ENCODE results near the gene SOX10.

SOX10 gene

GRCh38 chr22:37929390-37929789 is 55.0 kb downstream of the SOX10 start:
- DNase-seq: no peak

- DNase-seq: no peak
These were observed 56.8 kb downstream of the SOX10 start for GRCh38 chr22:37927637-37927936.

GRCh38 chr22:37926771-37927636 is 57.4 kb downstream of the SOX10 start:
- no peak for DNase-seq

GRCh38 chr22:37926358-37926757 is 58.0 kb downstream of the SOX10 start:
- no peak for DNase-seq

- no peak for DNase-seq
These were observed 58.6 kb downstream of the SOX10 start for GRCh38 chr22:37925767-37926166.

- DNase-seq: no peak
These were observed 59.0 kb downstream of the SOX10 start for GRCh38 chr22:37925330-37925729.

- DNase-seq: no peak
These were observed 59.8 kb downstream of the SOX10 start for GRCh38 chr22:37924386-37925065.

GRCh38 chr22:37923927-37924326 is 60.4 kb downstream of the SOX10 start:
- DNase-seq: no peak

Measured in GDM1 (cell line).